Lung (tissue), 12 donors: Measurements from ENCODE around the gene HECW1. TPM values are rescaled to one million over a fixed set of nuclear protein-coding genes. Genes with fewer than 3 reads are reported as not detected.
"Not testable (repeated sequence)": the region's sequence is repeated elsewhere in the genome, so short reads cannot be mapped to it uniquely, and the experiment has no call there.

Source experiments
- ATAC-seq: fragments of 200-7000 bp; cut with Tn5 transposase; one replicate; pipeline ENCODE4 v1.9.1; 2020; ENCODE audit warnings: moderate number of reproducible peaks; ENCODE audit not compliant: insufficient read depth, low FRiP score
- DNase-seq, 3 donors: peaks; one replicate each; pipeline ENCODE4 v3.0.0-alpha.2; 2013 to 2017
- H3K27ac ChIP-seq, 2 donors: one replicate each; pipeline ENCODE4 v1.5.1; 2013; ENCODE audit warnings: mild to moderate bottlenecking in 2 of 2, moderate library complexity in 2 of 2, control low read depth in 1 of 2, inconsistent platforms in 1 of 2, low read depth in 1 of 2, low read length in 1 of 2
- H3K27me3 ChIP-seq, 3 donors: one replicate each; pipeline ENCODE4 v1.5.1; 2013; ENCODE audit warnings: low read length in 2 of 3; ENCODE audit not compliant: control insufficient read depth in 3 of 3, insufficient read depth in 3 of 3
- H3K36me3 ChIP-seq, 4 donors: one replicate each; pipeline ENCODE4 v1.5.1; 2013; ENCODE audit warnings: low read length in 4 of 4, mild to moderate bottlenecking in 1 of 4, moderate library complexity in 1 of 4; ENCODE audit not compliant: control insufficient read depth in 4 of 4, insufficient read depth in 4 of 4
- H3K4me1 ChIP-seq, 5 donors: one replicate each; pipeline ENCODE4 v1.5.1; 2013; ENCODE audit warnings: low read length in 5 of 5, mild to moderate bottlenecking in 2 of 5, moderate library complexity in 1 of 5; ENCODE audit not compliant: control insufficient read depth in 5 of 5, insufficient read depth in 5 of 5
- H3K4me3 ChIP-seq: one replicate; pipeline ENCODE4 v1.5.1; 2013; ENCODE audit warnings: mild to moderate bottlenecking, control low read depth, moderate library complexity
- H3K9ac ChIP-seq, 2 donors: one replicate each; pipeline ENCODE4 v1.5.1; 2013; ENCODE audit warnings: low read length in 2 of 2, control low read depth in 1 of 2; ENCODE audit not compliant: insufficient read depth in 1 of 2
- H3K9me3 ChIP-seq, 4 donors: one replicate each; pipeline ENCODE4 v1.5.1; 2013; ENCODE audit warnings: low read length in 3 of 4, mild to moderate bottlenecking in 1 of 4, moderate library complexity in 1 of 4; ENCODE audit not compliant: control insufficient read depth in 4 of 4, insufficient read depth in 3 of 4
- WGBS, 2 donors: extraction: QIAGEN DNeasy Blood & Tissue Kit; methylation state at CpG; one replicate each; pipeline ENCODE4 v1.1.7; 2013; 5-methylcytosine and 5-hydroxymethylcytosine counted together
- polyA plus RNA-seq, 2 donors: library from polyadenylated mRNA; stranded (reverse); fragments of 200-250 nt; gene quantifications; one replicate each; pipeline ENCODE4 v1.2.1, GENCODE V29; 2013
- total RNA-seq, 2 donors: library from RNA; depleted of rRNA in 1 of 2; stranded (reverse); fragments of >200 nt in 1 of 2; gene quantifications; one replicate each; pipeline ENCODE4 v1.2.1, GENCODE V29; 2014 to 2021
- TF ChIP-seq, protein P1 (sequence below): IDR thresholded peaks from 2 replicates; pipeline ENCODE4 v1.5.1; 2012; ENCODE audit warnings: mild to moderate bottlenecking; ENCODE audit errors: control extremely low read depth, extremely low read depth
- donor health status: control.
- donor health status: control.
- donor health status: Bipolar disorder and iron deficiency.
- donor health status: healthy.
- donor health status: DM: yes; HTN: yes; CAD: no.

Gene HECW1
- total and polyA plus RNA-seq, 4 donors, result 0.05 to 0.21 (median 0.13) TPM

GRCh38 chr7:43485580-43485979 is 373.1 kb downstream of the HECW1 start:
- Histone ChIP-seq H3K9ac (no peak overlapping the region), H3K9me3 (no peaks in the 10 kb centered on the region), H3K36me3 (no peaks in the 10 kb centered on the region), H3K27ac (no peak overlapping the region), H3K27me3 (no peaks in the 10 kb centered on the region), H3K4me3 (no peak overlapping the region), H3K4me1 (peaks cover 3 to 28% (median 13%) of the 10 kb centered on the region in 5 donors)
- ATAC-seq, result no peak
- 97 to 98% methylated on average over 2 of the region's 2 CpGs for WGBS, 2 donors
- TF ChIP-seq, protein P1, sequence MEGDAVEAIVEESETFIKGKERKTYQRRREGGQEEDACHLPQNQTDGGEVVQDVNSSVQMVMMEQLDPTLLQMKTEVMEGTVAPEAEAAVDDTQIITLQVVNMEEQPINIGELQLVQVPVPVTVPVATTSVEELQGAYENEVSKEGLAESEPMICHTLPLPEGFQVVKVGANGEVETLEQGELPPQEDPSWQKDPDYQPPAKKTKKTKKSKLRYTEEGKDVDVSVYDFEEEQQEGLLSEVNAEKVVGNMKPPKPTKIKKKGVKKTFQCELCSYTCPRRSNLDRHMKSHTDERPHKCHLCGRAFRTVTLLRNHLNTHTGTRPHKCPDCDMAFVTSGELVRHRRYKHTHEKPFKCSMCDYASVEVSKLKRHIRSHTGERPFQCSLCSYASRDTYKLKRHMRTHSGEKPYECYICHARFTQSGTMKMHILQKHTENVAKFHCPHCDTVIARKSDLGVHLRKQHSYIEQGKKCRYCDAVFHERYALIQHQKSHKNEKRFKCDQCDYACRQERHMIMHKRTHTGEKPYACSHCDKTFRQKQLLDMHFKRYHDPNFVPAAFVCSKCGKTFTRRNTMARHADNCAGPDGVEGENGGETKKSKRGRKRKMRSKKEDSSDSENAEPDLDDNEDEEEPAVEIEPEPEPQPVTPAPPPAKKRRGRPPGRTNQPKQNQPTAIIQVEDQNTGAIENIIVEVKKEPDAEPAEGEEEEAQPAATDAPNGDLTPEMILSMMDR, result no peak
- DNase-seq, result no peak

DNA sequence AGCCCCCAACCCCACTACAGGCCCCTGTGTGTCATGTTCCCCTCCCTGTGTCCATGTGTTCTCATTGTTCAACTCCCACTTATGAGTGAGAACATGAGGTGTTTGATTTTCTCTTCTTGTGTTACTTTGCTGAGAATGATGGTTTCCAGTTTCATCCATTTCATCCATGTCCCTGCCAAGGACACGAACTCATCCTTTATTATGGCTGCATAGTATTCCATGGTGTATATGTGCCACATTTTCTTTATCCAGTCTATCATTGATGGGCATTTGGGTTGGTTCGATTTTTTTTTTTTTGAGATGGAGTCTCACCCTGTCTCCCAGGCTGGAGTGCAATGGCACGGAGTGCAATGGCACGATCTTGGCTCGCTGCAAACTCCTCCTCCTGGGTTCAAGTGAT is 373.6 kb downstream of the HECW1 start:
- not testable (repeated sequence) for H3K27me3 ChIP-seq, H3K4me3 ChIP-seq, H3K9me3 ChIP-seq, H3K27ac ChIP-seq, H3K36me3 ChIP-seq, H3K9ac ChIP-seq, ATAC-seq, DNase-seq
- H3K4me1 ChIP-seq, result peaks cover 3 to 28% (median 13%) of the 10 kb centered on the region in 5 donors
- 95% methylated on average over 5 of the region's 5 CpGs for WGBS, 2 donors

GRCh38 chr7:43486634-43487033 is 374.2 kb downstream of the HECW1 start:
- Histone ChIP-seq H3K9ac (no peak overlapping the region), H3K36me3 (no peaks in the 10 kb centered on the region), H3K27ac (no peak overlapping the region), H3K4me1 (peaks cover 3 to 28% (median 13%) of the 10 kb centered on the region in 5 donors), H3K4me3 (no peak overlapping the region), H3K9me3 (no peaks in the 10 kb centered on the region), H3K27me3 (no peaks in the 10 kb centered on the region)
- TF ChIP-seq, protein P1, result no peak
- DNase-seq (no peak), ATAC-seq (no peak)
- 74 to 89% methylated on average over 3 of the region's 3 CpGs for WGBS, 2 donors

DNA sequence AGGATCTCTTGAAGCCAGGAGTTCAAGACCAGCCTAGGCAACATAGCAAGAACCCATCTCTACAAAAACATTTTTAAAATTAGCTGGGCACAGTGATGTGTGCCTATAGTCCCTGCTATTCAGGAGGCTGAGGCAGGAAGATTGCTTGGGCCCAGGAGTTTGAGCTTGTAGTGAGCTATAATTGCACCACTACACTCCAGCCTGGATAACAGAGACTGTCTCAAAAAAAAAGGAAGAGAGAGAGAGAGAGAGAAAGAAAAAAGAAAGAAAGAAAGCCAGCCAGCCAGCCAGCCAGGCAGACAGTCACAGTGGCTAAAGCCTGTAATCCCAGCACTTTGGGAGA is 375.3 kb downstream of the HECW1 start:
- Histone ChIP-seq H3K4me3 (no peak overlapping the region), H3K27ac (no peak overlapping the region), H3K9ac (no peak overlapping the region), H3K27me3 (no peaks in the 10 kb centered on the region), H3K9me3 (no peaks in the 10 kb centered on the region), H3K4me1 (peaks cover 3 to 28% (median 13%) of the 10 kb centered on the region in 5 donors), H3K36me3 (no peaks in the 10 kb centered on the region)
- no peak for DNase-seq
- no peak for ATAC-seq
- TF ChIP-seq, protein P1, result no peak
